Fibroblast of pulmonary artery (primary cell): ENCODE data around the gene SUMF1.

ENCODE experiments used
- DNase-seq: peaks from one replicate; pipeline ENCODE4 v3.0.0-alpha.2; 2010; ENCODE audit warnings: low read depth
- H3K4me3 ChIP-seq: replicated peaks from 2 replicates; pipeline ENCODE4 v1.5.1; 2011; ENCODE audit warnings: low read depth, mild to moderate bottlenecking, control low read depth, low read length, moderate library complexity
- CTCF ChIP-seq: IDR thresholded peaks from 2 replicates; pipeline ENCODE4 v1.5.1; 2011; ENCODE audit warnings: mild to moderate bottlenecking, control low read depth, low read length, inconsistent platforms; ENCODE audit errors: missing control alignments

The SUMF1 gene

GRCh38 chr3:4373669-4374068, 93.4 kb downstream of the SUMF1 start:
- no peak overlapping the region for H3K4me3 ChIP-seq
- no peak for DNase-seq
- TF ChIP-seq CTCF: no peak

- TF ChIP-seq CTCF: no peak
- DNase-seq: no peak
- H3K4me3 ChIP-seq: no peak overlapping the region
Measured at GRCh38 chr3:4362523-4362922, 104.5 kb downstream of the SUMF1 start.

- no peak overlapping the region for H3K4me3 ChIP-seq
- no peak for TF ChIP-seq CTCF
- no peak for DNase-seq
Measured at GRCh38 chr3:4360817-4361216, 106.3 kb downstream of the SUMF1 start.

GRCh38 chr3:4359805-4360502, 107.1 kb downstream of the SUMF1 start:
- H3K4me3 ChIP-seq: no peak overlapping the region
- no peak for DNase-seq
- no peak for TF ChIP-seq CTCF

- H3K4me3 ChIP-seq: no peak overlapping the region
- TF ChIP-seq CTCF: no peak
- DNase-seq: no peak
Measured at GRCh38 chr3:4358273-4358672, 108.8 kb downstream of the SUMF1 start.

GRCh38 chr3:4356546-4357410, 110.3 kb downstream of the SUMF1 start:
- TF ChIP-seq CTCF: no peak
- DNase-seq: no peak
- H3K4me3 ChIP-seq: no peak overlapping the region
